Measurements from ENCODE around the gene GSTA3. TPM values are rescaled to one million over a fixed set of nuclear protein-coding genes. Genes with fewer than 3 reads are reported as not detected.

Gene GSTA3
- total RNA-seq, 2 donors from 2014 or later, result not detected

- no peak overlapping the region for H3K27ac ChIP-seq
- H3K4me1 ChIP-seq (ENCODE audit: control insufficient read depth in 1 of 2, low read depth in 2 of 2), result no peaks in the 10 kb centered on the region
- no peaks in the 10 kb centered on the region for H3K36me3 ChIP-seq
- H3K4me3 ChIP-seq, result no peak overlapping the region
- no peaks in the 10 kb centered on the region for H3K9me3 ChIP-seq
- ATAC-seq (ENCODE audit: insufficient number of reproducible peaks, low FRiP score, low read depth), result no peak
- H3K27me3 ChIP-seq (replicated peaks; ENCODE audit: insufficient read depth), result no peaks in the 10 kb centered on the region
- DNase-seq (ENCODE audit: low spot score), result no peak
- TF ChIP-seq CTCF (IDR thresholded peaks at IDR 0.05), result no peak
These were observed 15.7 kb downstream of the GSTA3 start for GRCh38 chr6:52893803-52894202.

GRCh38 chr6:52893221-52893620 is 16.3 kb downstream of the GSTA3 start:
- TF ChIP-seq CTCF (IDR thresholded peaks at IDR 0.05), result no peak
- Histone ChIP-seq H3K27ac (no peak overlapping the region), H3K36me3 (no peaks in the 10 kb centered on the region), H3K4me3 (no peak overlapping the region), H3K4me1 (ENCODE audit: control insufficient read depth in 1 of 2, low read depth in 2 of 2) (no peaks in the 10 kb centered on the region), H3K9me3 (no peaks in the 10 kb centered on the region), H3K27me3 (replicated peaks; ENCODE audit: insufficient read depth) (no peaks in the 10 kb centered on the region)
- ATAC-seq (ENCODE audit: insufficient number of reproducible peaks, low FRiP score, low read depth), result no peak
- no peak for DNase-seq (ENCODE audit: low spot score)

GRCh38 chr6:52890018-52890417 is 19.5 kb downstream of the GSTA3 start:
- H3K27ac ChIP-seq, result no peak overlapping the region
- H3K4me1 ChIP-seq (ENCODE audit: control insufficient read depth in 1 of 2, low read depth in 2 of 2), result no peaks in the 10 kb centered on the region
- ATAC-seq (ENCODE audit: insufficient number of reproducible peaks, low FRiP score, low read depth) (no peak), DNase-seq (ENCODE audit: low spot score) (no peak)
- H3K36me3 ChIP-seq, result no peaks in the 10 kb centered on the region
- TF ChIP-seq CTCF (IDR thresholded peaks at IDR 0.05), result no peak
- no peaks in the 10 kb centered on the region for H3K27me3 ChIP-seq (replicated peaks; ENCODE audit: insufficient read depth)
- H3K9me3 ChIP-seq, result no peaks in the 10 kb centered on the region
- no peak overlapping the region for H3K4me3 ChIP-seq

GRCh38 chr6:52887910-52888524 is 21.5 kb downstream of the GSTA3 start:
- no peak overlapping the region for H3K27ac ChIP-seq
- DNase-seq (ENCODE audit: low spot score), result no peak
- H3K36me3 ChIP-seq, result no peaks in the 10 kb centered on the region
- no peak overlapping the region for H3K4me3 ChIP-seq
- no peak for TF ChIP-seq CTCF (IDR thresholded peaks at IDR 0.05)
- no peaks in the 10 kb centered on the region for H3K27me3 ChIP-seq (replicated peaks; ENCODE audit: insufficient read depth)
- ATAC-seq (ENCODE audit: insufficient number of reproducible peaks, low FRiP score, low read depth), result no peak
- H3K4me1 ChIP-seq (ENCODE audit: control insufficient read depth in 1 of 2, low read depth in 2 of 2), result no peaks in the 10 kb centered on the region
- H3K9me3 ChIP-seq, result no peaks in the 10 kb centered on the region

GRCh38 chr6:52881996-52882841 is 27.3 kb downstream of the GSTA3 start:
- H3K36me3 ChIP-seq, result no peaks in the 10 kb centered on the region
- no peaks in the 10 kb centered on the region for H3K27me3 ChIP-seq (replicated peaks; ENCODE audit: insufficient read depth)
- ATAC-seq (ENCODE audit: insufficient number of reproducible peaks, low FRiP score, low read depth) (peak; percentile 87), DNase-seq (ENCODE audit: low spot score) (peak; percentile 8)
- H3K4me3 ChIP-seq, result peak overlapping the region; percentile 75
- no peaks in the 10 kb centered on the region for H3K4me1 ChIP-seq (ENCODE audit: control insufficient read depth in 1 of 2, low read depth in 2 of 2)
- TF ChIP-seq CTCF (IDR thresholded peaks at IDR 0.05), result peak; percentile 76
- H3K9me3 ChIP-seq, result no peaks in the 10 kb centered on the region
- no peak overlapping the region for H3K27ac ChIP-seq
